ENCODE results near the gene EFHD2. TPM values are rescaled to one million over a fixed set of nuclear protein-coding genes. Genes with fewer than 3 reads are reported as not detected.
"Not testable (repeated sequence)": the region's sequence is repeated elsewhere in the genome, so short reads cannot be mapped to it uniquely, and the experiment has no call there.

EFHD2 gene
- total and polyA plus RNA-seq, 8 donors: 36.2 to 191 (median 84.1) TPM

GRCh38 chr1:15426492-15427279 is 17.0 kb downstream of the EFHD2 start:
- 57 to 77% (median 67%) methylated on average over 28 to 30 of the region's 30 CpGs for WGBS, 5 donors
- H3K36me3 ChIP-seq: peaks cover 45 to 71% (median 50%) of the 10 kb centered on the region in 4 donors
- peak in 3 of 7 experiments; percentile 10 to 33 (median 15) for TF ChIP-seq CTCF (IDR thresholded peaks at IDR 0.05)
- no peak for TF ChIP-seq EP300 (IDR thresholded peaks at IDR 0.05)
- H3K27me3 ChIP-seq: no peaks in the 10 kb centered on the region
- H3K9me3 ChIP-seq: no peaks in the 10 kb centered on the region
- H3K27ac ChIP-seq: peak overlapping the region; percentile 84 to 95 (median 85)
- H3K4me3 ChIP-seq: peak overlapping the region in 1 of 4 donors; percentile 0
- intact Hi-C loops (cut with DNase I; ENCODE audit: low total_unique reads): loop anchor here (5.0 kb wide), 1 partner anchor 99 kb away; no protein-coding TSS in a partner anchor
- H3K4me1 ChIP-seq: peaks cover 45 to 81% (median 62%) of the 10 kb centered on the region in 4 donors
- peak in 1 of 2 donors; percentile 82 for DNase-seq

- peak in 1 of 2 donors; percentile 64 for DNase-seq
- Histone ChIP-seq H3K9me3 (no peaks in the 10 kb centered on the region), H3K36me3 (peaks cover 45 to 73% (median 50%) of the 10 kb centered on the region in 4 donors), H3K27ac (peak overlapping the region; percentile 84 to 95 (median 85)), H3K27me3 (no peaks in the 10 kb centered on the region), H3K4me3 (peak overlapping the region in 1 of 4 donors; percentile 0), H3K4me1 (peaks cover 44 to 78% (median 61%) of the 10 kb centered on the region in 4 donors)
- TF ChIP-seq EP300 (IDR thresholded peaks at IDR 0.05) (no peak), POLR2A (IDR thresholded peaks at IDR 0.05) (no peak), POLR2AphosphoS5 (IDR thresholded peaks at IDR 0.05) (no peak), CTCF (IDR thresholded peaks at IDR 0.05) (no peak)
- 62 to 76% (median 69%) methylated on average over 6 of the region's 6 CpGs for WGBS, 5 donors
- intact Hi-C loops (cut with DNase I; ENCODE audit: low total_unique reads): loop anchor here (5.0 kb wide), 1 partner anchor 100 kb away; no protein-coding TSS in a partner anchor
Observed at GRCh38 chr1:15427280-15427666, 17.6 kb downstream of the EFHD2 start.

GRCh38 chr1:15428252-15428651 is 18.6 kb downstream of the EFHD2 start:
- not testable (repeated sequence) for H3K27me3 ChIP-seq, DNase-seq, H3K4me3 ChIP-seq, H3K9me3 ChIP-seq
- Histone ChIP-seq H3K27ac (peak overlapping the region in 2 of 5 donors; percentile 84 to 95), H3K36me3 (peaks cover 45 to 73% (median 50%) of the 10 kb centered on the region in 4 donors), H3K4me1 (peaks cover 38 to 78% (median 58%) of the 10 kb centered on the region in 4 donors)
- intact Hi-C loops (cut with DNase I; ENCODE audit: low total_unique reads): loop anchor here (5.0 kb wide), 1 partner anchor 101 kb away; no protein-coding TSS in a partner anchor
- WGBS, 5 donors: 82 to 92% (median 89%) methylated on average over 9 to 11 of the region's 11 CpGs

- WGBS, 5 donors: 78 to 93% (median 83%) methylated on average over 16 to 18 of the region's 18 CpGs
- no peak overlapping the region for H3K4me3 ChIP-seq
- TF ChIP-seq POLR2A (IDR thresholded peaks at IDR 0.05) (no peak), CTCF (IDR thresholded peaks at IDR 0.05) (no peak), EP300 (IDR thresholded peaks at IDR 0.05) (no peak), POLR2AphosphoS5 (IDR thresholded peaks at IDR 0.05) (no peak)
- intact Hi-C loops (cut with DNase I; ENCODE audit: low total_unique reads): loop anchor here (5.0 kb wide), 1 partner anchor 102 kb away; no protein-coding TSS in a partner anchor
- no peaks in the 10 kb centered on the region for H3K27me3 ChIP-seq
- H3K4me1 ChIP-seq: peaks cover 37 to 76% (median 52%) of the 10 kb centered on the region in 4 donors
- H3K9me3 ChIP-seq: no peaks in the 10 kb centered on the region
- H3K27ac ChIP-seq: peak overlapping the region in 3 of 5 donors; percentile 33 to 84 (median 47)
- peaks cover 45 to 73% (median 50%) of the 10 kb centered on the region in 4 donors for H3K36me3 ChIP-seq
- DNase-seq: no peak
Observed at GRCh38 chr1:15428815-15429435, 19.2 kb downstream of the EFHD2 start.
